Measurements from ENCODE around the gene EPHB1.
"Not testable (repeated sequence)": the region's sequence is repeated elsewhere in the genome, so short reads cannot be mapped to it uniquely, and the experiment has no call there.

The EPHB1 gene

GRCh38 chr3:135056733-135057310 lies 261.8 kb downstream of the EPHB1 start:
- DNase-seq = no peak

- DNase-seq = no peak
These were observed 262.9 kb downstream of the EPHB1 start for GRCh38 chr3:135057996-135058395.

DNA sequence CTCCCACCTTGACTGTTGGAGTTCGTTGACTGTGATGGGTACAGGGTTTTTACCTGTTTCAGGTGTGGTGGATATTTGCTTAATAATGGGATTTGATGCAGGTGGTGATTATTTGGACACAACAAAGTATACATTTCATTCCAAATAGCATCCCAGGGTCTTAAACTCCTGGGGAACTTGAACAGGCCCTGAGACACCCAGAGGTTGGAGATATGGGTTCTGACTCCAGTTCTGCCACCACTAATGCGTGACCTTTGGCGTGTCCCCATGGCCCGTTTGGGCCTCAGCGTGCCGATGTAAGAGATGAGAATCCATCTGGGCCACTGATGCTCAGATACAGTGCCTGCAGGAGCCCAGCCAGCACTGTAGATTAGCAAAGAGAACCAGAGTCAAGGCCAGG lies 264.5 kb downstream of the EPHB1 start:
- DNase-seq = no peak

DNA sequence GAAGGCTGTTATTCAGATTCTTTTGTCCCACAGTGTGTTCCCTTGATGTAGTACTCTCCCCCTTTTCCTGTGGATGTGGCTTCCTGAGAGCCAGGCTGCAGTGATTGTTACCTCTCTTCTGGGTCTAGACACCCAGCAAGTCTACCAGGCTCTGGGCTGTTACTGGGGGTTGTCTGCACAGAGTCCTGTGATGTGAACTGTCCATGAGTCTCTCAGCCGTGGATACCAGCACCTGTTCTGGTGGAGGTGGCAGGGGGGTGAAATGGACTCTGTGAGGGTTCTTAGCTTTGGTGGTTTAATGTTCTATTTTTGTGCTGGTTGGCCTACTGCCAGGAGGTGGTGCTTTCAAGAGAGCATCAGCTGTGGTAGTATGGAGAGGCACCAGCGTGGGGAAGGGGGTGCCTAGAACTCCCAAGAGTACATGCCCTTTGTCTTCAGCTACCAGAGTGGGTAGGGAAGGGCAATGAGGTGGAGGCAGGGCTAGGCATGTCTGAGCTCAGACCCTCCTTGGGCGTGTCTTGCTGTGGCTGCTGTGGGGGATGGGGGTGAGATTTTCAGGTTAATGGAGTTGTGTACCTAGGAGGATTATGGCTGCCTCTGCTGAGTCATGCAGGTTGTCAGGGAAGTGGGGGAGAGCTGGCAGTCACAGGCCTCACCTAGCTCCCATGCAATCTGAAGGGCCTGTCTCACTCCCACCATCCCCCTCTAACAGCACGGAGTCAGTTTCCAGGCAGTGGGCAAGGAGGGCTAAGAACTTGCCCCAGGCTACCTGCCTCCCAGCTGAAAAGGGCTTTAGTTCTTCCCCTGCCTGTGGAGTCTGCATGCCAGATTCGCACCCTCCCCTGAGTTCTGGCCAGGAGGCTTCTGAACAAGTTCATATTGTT lies 272.0 kb downstream of the EPHB1 start:
- not testable (repeated sequence) for DNase-seq

GRCh38 chr3:135068011-135068410 lies 273.0 kb downstream of the EPHB1 start:
- no peak for DNase-seq

- no peak for DNase-seq
These were observed 274.3 kb downstream of the EPHB1 start for GRCh38 chr3:135069406-135069805.

DNA sequence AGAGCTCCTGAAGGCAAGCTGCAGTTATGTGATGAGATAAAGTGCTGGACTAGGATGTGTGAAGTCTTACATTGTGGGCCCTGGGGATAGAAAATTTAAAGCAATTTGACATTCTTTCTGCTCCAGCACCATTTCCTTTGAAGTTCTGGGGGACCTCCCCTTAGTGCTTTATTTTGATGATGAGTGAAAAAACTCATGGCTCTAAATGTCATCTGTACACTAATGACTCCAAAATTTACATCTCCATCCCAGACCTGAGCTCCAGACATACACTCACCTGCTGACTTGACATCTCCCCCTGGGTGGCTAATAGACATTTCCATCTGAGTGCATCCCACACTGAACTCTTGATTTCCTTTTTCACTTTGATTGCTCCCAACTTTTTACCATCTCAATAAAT lies 276.4 kb downstream of the EPHB1 start:
- no peak for DNase-seq

DNA sequence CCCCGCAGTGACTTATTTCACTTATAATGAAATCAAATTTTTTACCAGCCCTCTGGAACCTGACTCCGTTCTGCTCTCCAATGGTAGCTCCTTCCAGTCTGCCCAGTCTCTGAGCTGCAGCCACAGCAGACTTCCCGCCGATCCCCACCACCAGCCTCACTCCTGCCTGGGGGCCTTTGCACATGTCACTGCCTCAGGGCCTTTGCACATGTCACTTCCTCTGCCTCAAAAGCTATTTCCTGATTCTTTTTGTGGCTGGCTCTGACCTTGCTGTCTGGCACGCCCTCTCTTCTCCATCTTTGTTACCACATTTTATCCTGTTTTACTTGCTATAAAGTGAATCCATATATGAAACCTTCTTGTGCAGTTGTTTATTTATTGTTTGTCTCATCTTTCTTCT lies 277.4 kb downstream of the EPHB1 start:
- DNase-seq = no peak

DNA sequence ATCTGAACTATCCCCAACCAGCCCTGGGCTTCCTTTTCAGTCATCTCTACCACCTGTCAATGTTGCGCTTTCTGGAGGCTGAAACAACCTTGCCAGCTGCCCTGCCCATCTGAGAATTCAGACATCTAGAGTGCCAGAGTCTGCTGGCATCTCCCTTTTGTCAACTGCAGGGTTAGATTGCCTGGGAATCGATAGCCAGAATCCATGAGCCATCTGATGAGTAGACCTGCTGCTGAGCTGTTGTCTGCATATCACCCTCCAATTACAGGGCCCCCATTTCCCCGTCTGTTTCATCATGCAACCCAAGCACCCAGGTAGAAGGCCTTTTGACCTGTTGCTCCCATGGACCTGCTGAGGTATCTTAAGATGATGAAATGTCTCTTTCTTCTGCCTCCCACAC lies 280.1 kb downstream of the EPHB1 start:
- no peak for DNase-seq

DNA sequence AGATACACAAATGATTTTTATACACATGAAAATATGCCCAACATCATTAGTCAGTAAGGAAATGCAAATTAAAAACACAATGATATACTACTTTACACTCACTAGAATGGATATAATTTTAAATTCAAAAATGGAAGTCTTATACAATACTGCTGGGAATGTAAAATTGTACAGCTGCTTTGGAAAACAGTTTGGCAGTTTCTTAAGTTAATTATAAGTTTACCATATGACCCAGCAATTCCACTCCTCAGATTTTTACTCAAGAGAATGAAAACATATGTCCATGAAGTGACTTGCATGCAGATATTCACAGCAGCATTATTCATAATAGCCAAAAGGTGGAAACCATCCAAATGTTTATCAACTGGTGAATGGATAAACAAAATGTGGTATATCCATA lies 281.3 kb downstream of the EPHB1 start:
- DNase-seq = no peak

- no peak for DNase-seq
These were observed 282.1 kb downstream of the EPHB1 start for GRCh38 chr3:135077186-135077585.

DNA sequence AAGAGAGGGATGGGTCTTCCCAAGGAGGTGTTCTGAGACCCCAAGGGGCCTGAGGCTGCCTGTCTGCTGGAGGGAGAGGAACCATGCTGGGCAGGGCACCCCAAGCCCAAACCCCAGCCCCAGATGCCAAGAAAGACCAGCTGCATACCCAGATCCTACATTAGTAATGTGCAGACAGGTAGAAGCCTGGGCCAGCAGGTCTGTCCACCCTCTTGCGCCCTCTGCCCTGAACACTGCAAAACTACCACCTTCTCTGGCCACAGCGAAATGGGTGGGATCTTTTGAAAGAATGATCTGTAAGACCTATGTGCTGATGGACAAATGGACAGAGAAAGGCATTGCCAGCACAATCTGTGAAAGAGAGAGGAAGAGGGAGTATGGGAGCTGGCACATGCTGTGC lies 283.2 kb downstream of the EPHB1 start:
- DNase-seq = no peak

DNA sequence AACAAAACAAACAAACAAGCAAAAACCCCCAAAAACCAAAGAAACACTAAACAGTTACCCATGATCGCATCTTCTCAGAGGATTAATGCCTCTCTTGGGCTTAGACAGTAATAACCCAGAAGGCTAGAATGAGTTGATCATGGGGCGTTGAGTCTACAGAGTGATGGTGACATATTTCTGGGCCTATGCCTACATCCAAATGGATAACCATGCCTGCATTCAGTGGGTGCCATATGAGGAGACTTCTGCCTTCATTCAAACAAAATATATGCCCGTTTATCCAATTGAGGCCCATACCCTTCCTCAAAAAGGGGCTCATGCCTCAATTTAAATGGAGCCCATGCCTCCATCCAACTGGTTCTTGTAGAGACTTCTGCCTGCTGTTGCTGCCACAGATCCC lies 284.0 kb downstream of the EPHB1 start:
- DNase-seq = no peak

DNA sequence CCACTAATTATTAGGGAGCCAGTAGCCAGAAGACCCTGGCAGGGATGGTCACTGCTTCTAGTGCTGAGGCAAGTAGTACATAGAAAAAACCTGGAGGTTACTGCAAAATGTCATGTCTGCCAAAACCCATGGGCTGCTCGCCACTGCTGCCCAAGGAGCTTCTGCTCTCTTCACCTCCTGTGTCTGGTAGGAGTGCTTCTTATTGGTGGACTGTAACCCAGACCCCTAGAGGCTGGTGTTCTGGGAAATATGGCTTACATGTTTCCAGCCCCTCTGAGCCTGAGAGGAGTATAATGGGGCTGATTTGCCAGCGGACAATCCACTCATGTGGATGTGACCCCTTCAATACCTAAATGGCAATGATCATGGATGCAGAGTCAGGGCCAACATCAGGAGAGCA lies 286.4 kb downstream of the EPHB1 start:
- DNase-seq = no peak

- DNase-seq = no peak
These were observed 286.9 kb downstream of the EPHB1 start for GRCh38 chr3:135081856-135082434.

DNA sequence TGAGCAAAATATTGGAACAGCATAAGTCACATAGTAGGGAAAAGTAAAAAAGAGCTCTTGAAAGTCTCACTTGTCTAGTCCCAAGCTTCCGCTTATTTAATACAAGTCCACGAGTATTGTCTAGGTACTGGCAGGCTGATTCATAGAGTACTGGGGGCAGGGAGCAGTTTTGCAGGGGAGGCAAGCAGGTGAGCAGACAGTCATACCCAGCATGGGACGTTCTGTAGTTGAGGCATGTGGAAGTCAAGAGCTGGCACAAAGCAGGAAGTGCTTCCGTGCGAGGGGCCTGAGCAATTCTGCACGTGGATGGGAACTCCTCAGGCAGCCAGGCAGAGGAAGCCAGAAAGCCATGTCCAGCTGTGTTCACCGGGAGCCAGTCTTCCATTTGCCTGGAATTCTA lies 287.6 kb downstream of the EPHB1 start:
- no peak for DNase-seq

- DNase-seq = no peak
These were observed 288.1 kb downstream of the EPHB1 start for GRCh38 chr3:135083179-135083578.

DNA sequence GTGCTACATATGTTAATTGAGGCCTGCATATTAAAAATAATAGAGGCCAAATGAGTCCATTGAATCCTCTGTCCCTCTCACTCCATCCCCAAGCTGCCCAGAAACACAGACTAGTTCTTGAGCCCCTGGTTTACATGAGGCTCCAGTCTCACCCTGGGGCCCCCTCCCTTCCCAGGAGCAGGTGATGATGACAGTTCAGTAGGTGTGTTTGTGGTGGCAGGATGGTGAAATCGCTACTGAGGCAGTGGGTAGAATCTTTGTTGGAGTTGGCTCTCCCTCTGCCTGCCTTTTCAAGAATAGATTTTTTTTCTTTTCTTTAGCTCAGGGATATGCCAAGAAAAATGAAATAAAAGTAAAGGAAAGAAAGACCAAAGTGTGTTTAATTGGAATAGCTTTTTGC lies 288.7 kb downstream of the EPHB1 start:
- DNase-seq = no peak

GRCh38 chr3:135084405-135084804 lies 289.3 kb downstream of the EPHB1 start:
- DNase-seq = no peak

DNA sequence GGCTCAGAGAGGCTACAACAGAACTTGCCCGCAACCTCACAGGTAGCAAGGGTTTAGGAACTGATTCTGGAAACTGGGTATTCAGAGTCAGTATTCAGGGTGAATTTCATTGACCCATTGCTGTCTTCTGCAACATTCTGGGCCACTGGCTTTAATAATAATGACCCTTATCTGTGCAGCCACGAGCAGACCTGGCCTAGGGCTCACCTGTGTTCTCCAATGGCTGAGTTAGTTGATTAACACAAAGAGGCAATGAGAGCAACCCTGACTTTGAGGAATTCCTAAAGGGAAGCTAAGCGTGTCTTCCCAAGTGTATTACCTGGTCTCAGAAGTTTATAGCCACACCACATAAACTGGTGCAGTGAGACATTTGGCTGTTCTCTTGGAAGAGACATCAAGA lies 289.9 kb downstream of the EPHB1 start:
- DNase-seq = no peak

- DNase-seq = no peak
These were observed 290.8 kb downstream of the EPHB1 start for GRCh38 chr3:135085652-135086436.

DNA sequence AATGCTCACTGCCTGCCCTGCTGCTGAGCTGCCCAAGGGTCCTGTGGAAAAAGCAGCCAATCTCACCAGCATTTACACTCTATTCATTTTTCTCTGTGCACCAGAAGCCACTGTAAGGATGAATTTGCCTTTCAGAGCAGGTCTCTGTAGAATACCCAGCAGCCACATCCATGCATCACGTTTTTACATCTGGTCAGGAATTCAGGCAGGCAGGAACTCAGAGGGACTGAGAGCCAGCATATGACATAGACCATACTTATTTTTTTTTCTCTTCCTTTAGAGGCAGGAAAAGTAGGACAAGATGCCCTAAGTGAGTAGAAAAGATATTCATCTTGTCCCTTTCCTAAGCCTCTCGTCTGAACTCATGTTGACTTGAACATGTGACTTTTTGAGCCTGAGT lies 292.7 kb downstream of the EPHB1 start:
- no peak for DNase-seq

- no peak for DNase-seq
These were observed 294.4 kb downstream of the EPHB1 start for GRCh38 chr3:135089451-135089850.

Measured in activated T-cell treated with anti-CD3 and anti-CD28 coated beads for 4 hours (primary cell).